ENCODE measurements around the gene VTN. TPM values are rescaled to one million over a fixed set of nuclear protein-coding genes. Genes with fewer than 3 reads are reported as not detected.

The VTN gene
- total RNA-seq, 3 donors from 2014 or later, result 0.32 to 12.1 (median 0.98) TPM

DNA sequence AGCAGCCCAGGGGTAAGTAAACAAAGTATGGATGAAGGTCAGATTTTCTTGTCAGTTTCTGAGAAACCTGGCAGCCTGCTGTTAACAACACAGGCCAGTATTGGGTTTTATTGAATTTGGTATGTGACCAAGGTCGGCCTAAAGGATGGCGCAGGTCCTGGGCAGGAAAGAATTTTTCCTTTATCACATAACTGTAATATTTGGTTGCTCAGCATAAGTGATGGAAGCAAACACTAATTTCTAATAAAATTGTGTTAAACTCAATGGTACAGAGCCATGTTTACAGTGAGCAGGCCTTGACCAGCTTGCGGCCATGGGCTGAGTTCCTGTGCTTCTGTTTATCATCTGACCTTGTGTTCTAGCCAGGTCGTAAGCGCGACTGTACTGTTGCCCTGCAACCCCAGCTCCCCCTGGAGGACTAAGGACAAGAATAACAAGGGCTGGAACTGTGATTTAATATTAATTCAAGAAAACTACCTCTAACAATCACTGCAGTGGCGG, 23.3 kb downstream of the VTN start:
- DNase-seq (ENCODE audit: low spot score in 2 of 2), result no peak
- intact Hi-C loops (cut with DNase I; ENCODE audit: low total_unique reads), result no loop called here
- no peaks in the 10 kb centered on the region for H3K9me3 ChIP-seq
- H3K36me3 ChIP-seq, result peaks cover 6% of the 10 kb centered on the region
- no peak overlapping the region for H3K4me3 ChIP-seq
- no peaks in the 10 kb centered on the region for H3K27me3 ChIP-seq
- H3K27ac ChIP-seq, result peak overlapping the region; percentile 75 to 78
- TF ChIP-seq, protein P1, sequence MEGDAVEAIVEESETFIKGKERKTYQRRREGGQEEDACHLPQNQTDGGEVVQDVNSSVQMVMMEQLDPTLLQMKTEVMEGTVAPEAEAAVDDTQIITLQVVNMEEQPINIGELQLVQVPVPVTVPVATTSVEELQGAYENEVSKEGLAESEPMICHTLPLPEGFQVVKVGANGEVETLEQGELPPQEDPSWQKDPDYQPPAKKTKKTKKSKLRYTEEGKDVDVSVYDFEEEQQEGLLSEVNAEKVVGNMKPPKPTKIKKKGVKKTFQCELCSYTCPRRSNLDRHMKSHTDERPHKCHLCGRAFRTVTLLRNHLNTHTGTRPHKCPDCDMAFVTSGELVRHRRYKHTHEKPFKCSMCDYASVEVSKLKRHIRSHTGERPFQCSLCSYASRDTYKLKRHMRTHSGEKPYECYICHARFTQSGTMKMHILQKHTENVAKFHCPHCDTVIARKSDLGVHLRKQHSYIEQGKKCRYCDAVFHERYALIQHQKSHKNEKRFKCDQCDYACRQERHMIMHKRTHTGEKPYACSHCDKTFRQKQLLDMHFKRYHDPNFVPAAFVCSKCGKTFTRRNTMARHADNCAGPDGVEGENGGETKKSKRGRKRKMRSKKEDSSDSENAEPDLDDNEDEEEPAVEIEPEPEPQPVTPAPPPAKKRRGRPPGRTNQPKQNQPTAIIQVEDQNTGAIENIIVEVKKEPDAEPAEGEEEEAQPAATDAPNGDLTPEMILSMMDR (IDR thresholded peaks at IDR 0.05), result peak in 1 of 3 donors; percentile 20
- TF ChIP-seq POLR2AphosphoS5 (IDR thresholded peaks at IDR 0.05), result no peak
- H3K4me1 ChIP-seq, result peaks cover 3 to 17% of the 10 kb centered on the region in 2 donors

DNA sequence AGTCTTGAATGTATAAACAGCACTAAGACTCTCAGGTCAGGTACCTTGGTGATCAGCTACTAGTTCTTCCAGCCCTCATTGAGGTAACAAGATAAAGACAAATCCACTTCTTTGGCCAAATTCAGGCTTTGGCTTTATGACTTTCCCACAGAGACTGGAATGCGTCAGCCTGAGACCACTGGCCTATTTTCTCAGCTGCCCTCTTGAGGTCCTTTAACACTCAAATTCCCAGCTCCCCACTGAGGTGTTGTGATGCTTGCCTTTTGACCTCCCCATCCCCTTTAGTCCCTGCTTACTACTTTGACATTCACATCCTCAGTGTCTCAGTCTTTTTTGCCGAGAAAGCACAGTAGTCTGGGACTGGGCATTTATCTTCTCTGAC, 23.9 kb downstream of the VTN start:
- Histone ChIP-seq H3K4me3 (no peak overlapping the region), H3K36me3 (peaks cover 6% of the 10 kb centered on the region), H3K4me1 (peaks cover 3 to 17% of the 10 kb centered on the region in 2 donors), H3K27me3 (no peaks in the 10 kb centered on the region), H3K27ac (peak overlapping the region; percentile 75 to 78), H3K9me3 (no peaks in the 10 kb centered on the region)
- intact Hi-C loops (cut with DNase I; ENCODE audit: low total_unique reads), result no loop called here
- no peak for DNase-seq (ENCODE audit: low spot score in 2 of 2)
- TF ChIP-seq, protein P1 (IDR thresholded peaks at IDR 0.05), result no peak
- TF ChIP-seq POLR2AphosphoS5 (IDR thresholded peaks at IDR 0.05) (no peak), POLR2A (IDR thresholded peaks at IDR 0.05) (no peak)

DNA sequence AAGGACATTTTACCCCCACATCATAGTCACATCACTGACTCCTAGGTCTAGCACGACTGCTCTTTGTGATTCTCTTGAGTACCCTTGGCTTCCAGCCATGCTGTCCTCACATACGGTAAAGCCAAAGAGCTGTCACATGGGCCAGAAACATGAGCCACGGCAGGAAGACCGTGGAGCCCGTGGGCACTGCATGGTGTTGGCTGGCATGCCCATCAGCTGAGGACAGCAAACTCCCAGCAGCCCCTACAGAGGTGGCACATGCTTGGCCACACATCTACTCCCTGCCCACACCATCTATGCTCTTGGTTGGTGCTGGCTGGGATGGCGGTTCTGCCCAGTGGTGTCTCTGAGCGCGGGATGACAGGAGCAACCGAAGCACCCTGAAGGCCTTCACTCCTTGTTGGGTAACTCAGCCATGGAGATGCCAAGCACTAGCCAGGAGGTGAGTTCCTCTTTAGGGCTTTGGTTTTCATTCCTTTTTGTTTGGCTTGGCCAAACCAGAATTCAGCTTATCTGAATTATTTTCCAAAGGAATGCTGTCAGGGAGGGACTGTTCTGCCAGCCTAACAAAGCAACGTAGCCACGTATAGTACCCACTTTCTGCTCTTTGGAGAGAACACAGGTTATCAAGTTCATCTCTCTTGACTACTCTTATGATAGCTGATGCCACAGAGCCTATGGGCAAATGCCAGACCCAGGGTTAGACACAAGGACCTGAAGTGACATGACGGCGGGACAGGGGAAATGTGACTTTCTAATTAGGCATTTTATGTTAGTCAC, 24.5 kb downstream of the VTN start:
- Histone ChIP-seq H3K27ac (peak overlapping the region; percentile 75 to 78), H3K4me1 (peaks cover 3 to 17% of the 10 kb centered on the region in 2 donors), H3K27me3 (no peaks in the 10 kb centered on the region), H3K4me3 (no peak overlapping the region), H3K36me3 (peaks cover 6% of the 10 kb centered on the region), H3K9me3 (no peaks in the 10 kb centered on the region)
- no peak for TF ChIP-seq POLR2AphosphoS5 (IDR thresholded peaks at IDR 0.05)
- TF ChIP-seq, protein P1 (IDR thresholded peaks at IDR 0.05), result no peak
- intact Hi-C loops (cut with DNase I; ENCODE audit: low total_unique reads), result no loop called here
- peak in 1 of 2 donors; percentile 37 for DNase-seq (ENCODE audit: low spot score in 2 of 2)

DNA sequence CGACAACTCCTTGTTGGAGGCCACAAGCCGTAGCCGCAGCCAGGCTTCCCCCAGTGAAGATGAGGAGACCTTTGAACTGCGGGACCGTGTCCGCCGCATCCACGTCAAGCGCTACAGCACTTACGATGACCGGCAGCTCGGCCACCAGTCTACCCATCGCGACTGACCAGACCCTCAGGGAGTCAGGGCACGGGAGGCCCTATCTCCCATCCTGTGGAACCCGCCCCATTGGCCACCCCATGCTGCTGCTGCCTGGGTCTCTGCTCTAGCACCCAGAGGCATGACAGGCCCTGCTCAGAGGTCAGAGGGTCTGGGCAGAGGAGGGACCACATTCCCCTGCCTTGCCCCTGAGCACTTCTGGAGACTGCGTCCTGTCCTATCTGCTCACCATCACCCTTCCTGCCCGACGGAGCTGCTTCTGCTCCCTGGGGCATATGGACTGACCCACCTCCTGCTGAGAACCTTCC, 25.6 kb downstream of the VTN start:
- H3K27ac ChIP-seq, result no peak overlapping the region
- H3K9me3 ChIP-seq, result no peaks in the 10 kb centered on the region
- TF ChIP-seq POLR2AphosphoS5 (IDR thresholded peaks at IDR 0.05) (no peak), POLR2A (IDR thresholded peaks at IDR 0.05) (no peak)
- TF ChIP-seq, protein P1 (IDR thresholded peaks at IDR 0.05), result no peak
- H3K4me3 ChIP-seq, result no peak overlapping the region
- peaks cover 6% of the 10 kb centered on the region for H3K36me3 ChIP-seq
- intact Hi-C loops (cut with DNase I; ENCODE audit: low total_unique reads), result no loop called here
- no peaks in the 10 kb centered on the region for H3K27me3 ChIP-seq
- H3K4me1 ChIP-seq, result peaks cover 3 to 17% of the 10 kb centered on the region in 2 donors
- DNase-seq (ENCODE audit: low spot score in 2 of 2), result no peak

DNA sequence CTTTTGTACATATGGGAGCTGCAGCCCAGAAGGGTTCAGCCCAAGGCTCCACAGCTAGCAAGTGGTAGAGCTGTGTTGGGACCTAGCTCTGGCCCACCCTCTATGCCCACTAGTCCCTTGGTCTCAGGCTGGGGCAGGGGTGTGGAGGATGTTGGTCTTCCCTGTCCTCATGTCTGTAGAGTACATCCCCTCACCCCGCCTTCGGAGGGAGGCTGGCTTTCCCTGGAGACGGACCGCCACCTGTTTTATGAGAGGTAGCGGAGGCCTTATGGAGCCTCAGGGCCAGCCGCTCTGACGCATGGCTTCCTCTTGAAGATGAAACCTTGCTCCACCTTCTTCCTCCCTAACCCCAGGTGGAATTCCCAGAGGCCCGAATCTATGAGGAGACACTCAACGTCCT, 26.1 kb downstream of the VTN start:
- peaks cover 6% of the 10 kb centered on the region for H3K36me3 ChIP-seq
- intact Hi-C loops (cut with DNase I; ENCODE audit: low total_unique reads), result no loop called here
- no peak for DNase-seq (ENCODE audit: low spot score in 2 of 2)
- no peak overlapping the region for H3K27ac ChIP-seq
- no peaks in the 10 kb centered on the region for H3K27me3 ChIP-seq
- TF ChIP-seq POLR2AphosphoS5 (IDR thresholded peaks at IDR 0.05), result no peak
- TF ChIP-seq, protein P1 (IDR thresholded peaks at IDR 0.05), result no peak
- TF ChIP-seq POLR2A (IDR thresholded peaks at IDR 0.05), result no peak
- H3K9me3 ChIP-seq, result no peaks in the 10 kb centered on the region
- no peak overlapping the region for H3K4me3 ChIP-seq
- peaks cover 3 to 17% of the 10 kb centered on the region in 2 donors for H3K4me1 ChIP-seq

All from breast epithelium (tissue), 4 donors.